HEK293T (cell line): ENCODE measurements around the gene LCN12.

Experiments used
- FOXA1 ChIP-seq: fragments of 450-650 bp; IDR thresholded peaks from 2 replicates; pipeline ENCODE4 v1.6.1; 2016; ENCODE audit warnings: mild to moderate bottlenecking
- FOXM1 ChIP-seq: fragments of 450-650 bp; IDR thresholded peaks from 2 replicates; pipeline ENCODE4 v1.6.1; 2017; ENCODE audit warnings: mild to moderate bottlenecking, borderline replicate concordance

GRCh38 chr9:136977649-136978072 lies 25.6 kb downstream of the LCN12 start:
- TF ChIP-seq FOXM1: no peak
- no peak for TF ChIP-seq FOXA1
